T-helper 1 cell treated with Interleukin-12 subunit alpha and Interleukin-12 subunit beta and Interleukin-4 antibody, amounts not matched to agents 30 ng/mL and 1 ng/mL, for 36 hours (primary cell): Measurements from ENCODE around the gene NDST1. TPM values are rescaled to one million over a fixed set of nuclear protein-coding genes. Genes with fewer than 3 reads are reported as not detected.
"Not testable (repeated sequence)": the region's sequence is repeated elsewhere in the genome, so short reads cannot be mapped to it uniquely, and the experiment has no call there.

ENCODE experiments used
- intact Hi-C: fragments of 100-400 bp; cut with micrococcal nuclease; formaldehyde crosslinking; loops from one replicate; pipeline ENCODE4 v1.15.1; 2024
- total RNA-seq: library from RNA; stranded (reverse); gene quantifications from 2 replicates; pipeline ENCODE4 v1.2.3, GENCODE V29; 2022

The NDST1 gene
- total RNA-seq: 0.49 and 0.51 TPM in 2 replicates

DNA sequence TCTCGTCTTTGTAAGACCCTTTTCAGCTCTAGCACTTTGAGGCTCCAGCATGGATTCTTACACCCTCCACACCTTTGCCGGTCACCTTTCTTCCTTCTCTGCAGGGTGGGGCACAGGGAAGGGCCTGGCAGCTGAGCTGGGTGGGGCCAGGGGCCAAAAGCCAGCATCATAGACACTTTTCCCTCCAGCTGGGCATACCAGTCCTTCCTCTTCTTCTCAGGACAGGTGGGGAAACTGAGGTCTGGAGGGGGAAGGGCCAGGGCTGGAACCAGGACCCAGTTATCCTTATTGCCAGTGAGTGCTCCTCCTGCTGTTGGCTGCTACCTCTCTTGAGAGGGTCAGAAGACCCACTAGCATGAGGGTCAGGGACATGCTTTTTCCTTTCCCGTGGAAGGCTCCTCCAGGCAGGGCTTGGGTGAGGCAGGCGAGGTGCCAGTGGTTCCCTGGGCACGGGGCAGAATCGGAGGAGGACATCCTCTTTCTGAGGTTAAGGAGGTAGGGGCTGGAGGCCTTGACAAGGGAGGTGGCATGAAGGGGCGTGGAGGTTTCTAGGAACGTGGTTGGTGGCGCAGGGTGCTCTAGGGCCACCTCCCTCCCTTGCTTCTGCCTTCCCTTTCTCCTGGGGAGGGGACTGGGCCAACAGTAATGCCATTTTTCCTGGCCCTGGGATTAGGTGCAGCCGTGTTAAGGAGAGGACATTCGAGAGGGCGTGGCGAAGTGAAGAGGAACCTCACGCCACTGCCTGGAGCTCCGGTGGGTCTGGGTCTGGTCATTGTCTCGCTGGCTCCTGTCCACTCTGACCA lies at the start of gene NDST1:
Gene NDST1 (plus strand): TSS at position 658 of the 803 bp plus-strand sequence. CDS start 13,124 bp downstream, outside the sequence.
- intact Hi-C loops: no loop called here

- intact Hi-C loops: loop anchor here (1.0 to 10.0 kb wide), 12 partner anchors 9 to 986 kb away; partner anchors contain the start of genes DCTN4, RBM22 and SLC36A1
These were observed 49.0 kb upstream of the NDST1 start for GRCh38 chr5:150458802-150459557.

- intact Hi-C loops: no loop called here
These were observed 47.1 kb upstream of the NDST1 start for GRCh38 chr5:150460781-150461180.

DNA sequence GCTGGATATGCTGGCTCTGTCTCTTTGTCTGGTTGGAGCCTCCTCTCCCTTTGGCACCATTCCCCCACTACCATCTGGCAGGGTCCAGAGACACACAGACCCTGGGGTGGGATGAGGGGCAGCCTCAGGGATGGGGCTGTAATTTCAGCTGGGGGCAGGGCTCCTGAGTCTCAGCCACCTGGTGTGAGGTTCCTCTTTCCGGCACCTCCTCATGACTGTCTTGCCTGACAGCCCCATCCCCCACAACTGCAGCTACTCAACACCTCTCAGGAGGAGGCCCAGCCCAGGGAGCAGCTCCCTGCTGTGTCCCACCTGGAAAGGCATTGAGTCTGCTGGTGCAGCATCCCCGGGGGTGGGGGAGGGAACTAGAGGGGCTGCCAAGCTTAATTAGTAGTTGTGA lies 46.7 kb upstream of the NDST1 start:
- intact Hi-C loops: no loop called here

GRCh38 chr5:150464554-150465012 lies 43.3 kb upstream of the NDST1 start:
- intact Hi-C loops: no loop called here

- intact Hi-C loops: no loop called here
These were observed 42.0 kb upstream of the NDST1 start for GRCh38 chr5:150465927-150466326.

GRCh38 chr5:150468206-150468605 lies 39.7 kb upstream of the NDST1 start:
- intact Hi-C loops: no loop called here

DNA sequence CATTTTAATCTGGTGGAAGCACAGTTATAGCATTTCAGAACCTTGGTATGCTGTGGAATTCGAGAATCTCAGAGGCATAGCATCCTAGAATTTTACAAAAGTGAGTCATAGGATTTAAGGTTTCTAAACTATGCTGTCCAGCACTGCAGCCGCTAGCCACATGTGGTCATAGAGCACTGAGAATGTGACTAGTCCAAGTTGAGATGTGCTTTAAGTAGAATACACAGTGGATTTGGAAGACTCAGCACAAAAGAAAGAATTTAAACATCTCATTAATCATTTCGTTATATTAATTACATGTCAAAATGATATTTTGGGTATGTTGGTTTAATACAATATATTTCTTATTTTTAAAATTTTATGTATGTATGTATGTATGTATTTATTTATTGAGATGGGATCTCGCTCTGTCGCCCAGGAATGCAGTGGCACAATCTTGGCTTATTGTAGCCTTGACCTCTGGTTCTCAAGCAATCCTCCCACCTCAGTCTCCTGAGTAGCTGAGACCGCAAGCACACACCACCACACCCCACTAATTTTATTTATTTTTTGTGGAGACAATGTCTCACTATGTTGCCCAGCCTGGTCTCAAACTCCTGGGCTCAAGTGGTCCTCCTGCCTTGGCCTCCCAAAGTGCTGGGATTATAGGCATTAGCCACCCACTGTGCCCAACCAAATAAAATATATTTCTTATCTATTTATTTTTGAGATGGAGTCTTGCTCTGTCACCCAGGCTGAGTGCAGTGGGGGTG lies 38.0 kb upstream of the NDST1 start:
- intact Hi-C loops: no loop called here

- intact Hi-C loops: no loop called here
These were observed 34.1 kb upstream of the NDST1 start for GRCh38 chr5:150473673-150474358.

DNA sequence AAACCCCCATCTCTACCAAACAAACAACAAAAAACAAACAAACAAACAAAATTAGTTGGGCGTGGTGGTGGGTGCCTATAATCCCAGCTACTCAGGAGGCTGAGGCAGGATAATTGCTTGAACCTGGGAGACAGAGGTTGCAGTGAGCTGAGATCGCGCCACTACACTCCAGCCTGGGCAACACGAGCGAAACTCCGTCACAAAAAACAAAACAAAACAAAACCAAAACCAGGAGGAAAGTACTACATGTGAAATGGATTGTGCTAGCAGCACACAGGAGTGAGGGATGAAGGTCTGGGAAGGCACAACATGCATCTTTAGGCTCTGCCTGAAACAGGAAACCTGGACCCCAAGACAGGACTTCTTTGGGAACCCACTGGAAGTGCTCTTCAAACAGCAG lies 31.4 kb upstream of the NDST1 start:
- intact Hi-C loops: not testable (repeated sequence)

- intact Hi-C loops: no loop called here
These were observed 28.5 kb upstream of the NDST1 start for GRCh38 chr5:150479416-150479815.

GRCh38 chr5:150481708-150481965 lies 26.3 kb upstream of the NDST1 start:
- intact Hi-C loops: no loop called here

DNA sequence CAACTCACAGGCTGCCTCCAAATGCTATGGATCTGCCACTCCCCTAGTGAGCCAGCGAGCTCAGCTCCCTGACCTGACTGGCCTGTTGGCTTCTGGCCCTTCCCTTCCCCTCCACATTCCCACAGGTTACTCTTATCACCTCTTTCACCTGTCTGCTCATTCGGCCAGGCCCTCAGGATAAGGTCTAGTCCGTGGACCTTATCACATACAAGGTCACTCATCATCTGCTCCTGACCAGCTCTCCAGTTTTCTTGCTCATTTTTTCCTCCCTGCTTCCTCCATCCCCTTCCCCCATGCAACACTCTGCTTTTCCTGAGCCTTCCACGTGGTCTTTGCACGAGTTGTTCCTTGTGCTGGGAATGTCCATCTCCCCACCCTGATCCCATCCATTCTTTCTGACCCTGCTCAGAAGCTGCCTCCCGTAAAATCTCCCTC lies 25.9 kb upstream of the NDST1 start:
- intact Hi-C loops: no loop called here

DNA sequence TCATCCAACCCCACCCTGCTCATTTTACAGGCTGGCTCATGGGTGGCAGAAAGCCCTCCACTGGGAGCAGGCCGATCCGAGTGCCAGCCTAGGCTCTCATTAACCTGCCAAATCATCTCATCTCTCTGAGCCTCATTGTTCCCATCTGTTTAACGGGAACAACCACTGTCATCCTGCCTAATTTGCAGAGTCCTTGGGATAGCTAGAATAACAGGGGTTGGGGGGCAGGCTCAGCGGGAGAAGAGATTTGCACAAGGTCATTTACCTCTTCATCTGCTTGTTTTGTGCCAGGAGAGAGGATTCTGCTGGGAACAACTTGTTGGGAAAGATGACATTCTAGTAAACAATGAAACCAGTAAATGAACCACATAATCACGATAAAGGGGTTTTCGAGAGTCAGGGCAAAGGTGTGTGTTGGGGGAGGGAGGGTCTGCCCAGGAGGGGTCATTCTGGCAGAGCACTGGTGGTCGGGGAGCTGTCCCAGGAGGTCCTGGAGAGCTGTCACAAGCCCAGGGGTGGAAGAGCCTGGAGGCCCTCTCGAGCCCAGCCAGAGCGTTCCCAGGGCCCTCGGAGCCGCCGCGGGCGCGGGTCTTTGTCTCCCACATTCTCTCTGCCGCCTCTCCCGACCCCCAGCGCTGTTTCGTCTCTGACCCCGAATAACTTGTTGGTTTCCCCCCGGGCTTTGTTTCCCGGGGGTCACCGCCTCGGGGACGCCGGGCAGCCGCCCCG lies 22.8 kb upstream of the NDST1 start:
- intact Hi-C loops: no loop called here

GRCh38 chr5:150485693-150486401 lies 22.1 kb upstream of the NDST1 start:
- intact Hi-C loops: loop anchor here (2.0 kb wide), 1 partner anchor 27 kb away; no protein-coding TSS in a partner anchor

DNA sequence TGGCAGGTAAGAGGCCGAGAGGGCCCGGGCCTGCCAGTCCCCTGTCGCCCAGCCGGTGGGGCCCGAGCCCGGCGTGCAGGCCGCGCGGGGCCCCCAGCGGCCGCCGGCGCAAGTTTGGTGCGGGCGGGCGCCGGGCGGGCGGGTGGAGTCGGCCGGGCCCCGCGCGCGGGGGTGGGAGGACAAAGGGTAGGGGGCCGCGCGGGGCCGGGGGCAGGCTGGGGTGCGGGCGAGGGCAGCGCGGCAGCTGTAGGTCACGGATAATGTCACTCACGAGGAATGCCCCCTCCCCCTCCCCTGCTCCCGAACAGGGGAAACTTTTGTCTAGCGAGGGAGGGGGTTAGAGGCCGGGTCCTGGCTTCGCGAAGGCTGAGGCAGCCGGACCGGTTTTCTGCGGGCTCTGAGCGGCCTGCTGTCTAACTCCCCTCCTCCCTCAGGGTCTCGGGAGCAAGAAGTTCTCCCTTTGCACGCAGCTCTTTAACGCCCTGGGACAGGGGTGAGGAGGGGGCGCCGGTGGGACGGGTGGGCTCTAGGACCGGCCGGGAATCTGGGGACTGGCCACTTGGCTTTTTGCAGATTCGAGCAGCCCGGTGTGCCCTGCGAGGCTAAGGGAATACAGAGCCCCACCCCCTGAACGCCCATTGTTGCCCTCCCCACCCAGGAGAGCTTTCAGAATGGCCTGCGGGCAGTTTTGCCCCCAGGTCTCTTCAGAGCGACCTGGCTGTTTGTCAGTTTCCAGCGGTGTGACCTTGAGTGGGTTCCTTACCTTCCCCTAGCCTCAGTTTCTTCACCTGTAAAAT lies 21.3 kb upstream of the NDST1 start:
- intact Hi-C loops: loop anchor here (2.0 kb wide), 1 partner anchor 28 kb away; no protein-coding TSS in a partner anchor

- intact Hi-C loops: loop anchor here (2.0 kb wide), 1 partner anchor 29 kb away; no protein-coding TSS in a partner anchor
These were observed 20.5 kb upstream of the NDST1 start for GRCh38 chr5:150487199-150488061.
